GM18508 (cell line): ENCODE results near the gene SMAD2.
"Not testable (repeated sequence)": the region's sequence is repeated elsewhere in the genome, so short reads cannot be mapped to it uniquely, and the experiment has no call there.

Experiments used
- ATAC-seq: cut with Tn5 transposase; IDR thresholded peaks from one replicate; pipeline ENCODE4 v1.9.1; 2021; ENCODE audit warnings: moderate number of reproducible peaks; ENCODE audit not compliant: insufficient read depth, unreplicated experiment

SMAD2 gene

GRCh38 chr18:47930199-47930930 lies at the start of gene SMAD2:
Gene SMAD2, minus strand, starts transcription at chr18:47930659. Its CDS starts 33,903 bp downstream, at chr18:47896756.
- peak; percentile 7 for ATAC-seq

- no peak for ATAC-seq
These were observed 49.2 kb upstream of the SMAD2 start for GRCh38 chr18:47979611-47980200.

- ATAC-seq, result no peak
These were observed 48.1 kb upstream of the SMAD2 start for GRCh38 chr18:47978603-47979002.

- no peak for ATAC-seq
These were observed 47.7 kb upstream of the SMAD2 start for GRCh38 chr18:47978141-47978540.

- no peak for ATAC-seq
These were observed 45.2 kb upstream of the SMAD2 start for GRCh38 chr18:47975701-47976100.

GRCh38 chr18:47975105-47975504 lies 44.6 kb upstream of the SMAD2 start:
- ATAC-seq, result no peak

- no peak for ATAC-seq
These were observed 40.4 kb upstream of the SMAD2 start for GRCh38 chr18:47970664-47971531.

GRCh38 chr18:47969816-47970215 lies 39.4 kb upstream of the SMAD2 start:
- no peak for ATAC-seq

GRCh38 chr18:47968721-47969120 lies 38.3 kb upstream of the SMAD2 start:
- ATAC-seq, result no peak

GRCh38 chr18:47968006-47968676 lies 37.7 kb upstream of the SMAD2 start:
- no peak for ATAC-seq

- ATAC-seq, result no peak
These were observed 33.6 kb upstream of the SMAD2 start for GRCh38 chr18:47964053-47964452.

GRCh38 chr18:47961003-47961402 lies 30.5 kb upstream of the SMAD2 start:
- not testable (repeated sequence) for ATAC-seq

GRCh38 chr18:47953471-47953931 lies 23.0 kb upstream of the SMAD2 start:
- ATAC-seq, result no peak

GRCh38 chr18:47950511-47950910 lies 20.1 kb upstream of the SMAD2 start:
- ATAC-seq, result no peak

- ATAC-seq, result no peak
These were observed 18.7 kb upstream of the SMAD2 start for GRCh38 chr18:47949202-47949601.

- no peak for ATAC-seq
These were observed 16.4 kb upstream of the SMAD2 start for GRCh38 chr18:47946889-47947288.

GRCh38 chr18:47944972-47945852 lies 14.8 kb upstream of the SMAD2 start:
- ATAC-seq, result no peak

GRCh38 chr18:47936952-47937351 lies 6.5 kb upstream of the SMAD2 start:
- ATAC-seq, result no peak

- ATAC-seq, result no peak
These were observed 5.0 kb upstream of the SMAD2 start for GRCh38 chr18:47935321-47936055.
